OCI-LY3 (cell line): ENCODE results near the gene PRKAR2A.
A peak's percentile ranks its signal among the peaks of the same experiment; 100 is the strongest.
"Not testable (repeated sequence)": the region's sequence is repeated elsewhere in the genome, so short reads cannot be mapped to it uniquely, and the experiment has no call there.

Experiments used
- H2AFZ ChIP-seq: fragments of 200-600, 300-600 bp; shearing (Covaris generic); 2 replicates; pipeline ENCODE4 v1.6.0; 2014; ENCODE audit warnings: antibody characterized with exemption, low read depth, low read length
- H3K27ac ChIP-seq: fragments of 200-600, 300-600 bp; sonication (generic); 2 replicates; pipeline ENCODE4 v1.5.1; 2014; ENCODE audit warnings: mild to moderate bottlenecking, low read length, moderate library complexity, mixed read lengths
- H3K27me3 ChIP-seq: fragments of 200-600, 300-600 bp; sonication (generic); 2 replicates; pipeline ENCODE4 v1.6.1; 2014; ENCODE audit warnings: low read depth, low read length, mixed read lengths
- H3K36me3 ChIP-seq: fragments of 200-600, 300-600 bp; sonication (generic); replicated peaks from 2 replicates; pipeline ENCODE3; 2014; ENCODE audit warnings: low read depth, low read length, mixed read lengths
- H3K4me1 ChIP-seq: fragments of 300-600, 200-600 bp; sonication (generic); 2 replicates; pipeline ENCODE4 v1.6.1; 2014; ENCODE audit warnings: low read length, mixed read lengths
- H3K4me2 ChIP-seq: fragments of 200-600, 300-600 bp; sonication (generic); 2 replicates; pipeline ENCODE4 v1.6.1; 2014; ENCODE audit warnings: low read length, mixed read lengths
- H3K4me3 ChIP-seq: fragments of 300-600, 200-600 bp; sonication (generic); 2 replicates; pipeline ENCODE4 v1.5.1; 2014; ENCODE audit warnings: antibody characterized with exemption, mild to moderate bottlenecking, low read length, moderate library complexity
- H3K79me2 ChIP-seq: fragments of 300-600, 200-600 bp; shearing (Covaris generic); 2 replicates; pipeline ENCODE4 v1.6.1; 2014; ENCODE audit warnings: mild to moderate bottlenecking, low read length, mixed read lengths
- H3K9ac ChIP-seq: fragments of 300-600, 200-600 bp; shearing (Covaris generic); 2 replicates; pipeline ENCODE4 v1.6.0; 2014; ENCODE audit warnings: mild to moderate bottlenecking, low read length, moderate library complexity
- H3K9me3 ChIP-seq: fragments of 200-600, 300-600 bp; shearing (Covaris generic); 2 replicates; pipeline ENCODE4 v1.6.1; 2014; ENCODE audit warnings: low read length, mixed read lengths; ENCODE audit not compliant: insufficient read depth
- H4K20me1 ChIP-seq: fragments of 200-600, 300-600 bp; sonication (generic); 2 replicates; pipeline ENCODE4 v1.6.1; 2016; ENCODE audit warnings: low read length, mixed read lengths; ENCODE audit not compliant: insufficient read depth
- EZH2phosphoT487 ChIP-seq: fragments of 200-600 bp; shearing (Covaris generic); IDR thresholded peaks from 2 replicates; pipeline ENCODE4 v1.6.1; 2018; ENCODE audit warnings: antibody characterized with exemption, mixed run types, low read depth
- TF ChIP-seq, protein P1 (sequence below): fragments of 200-600, 300-600 bp; sonication (generic); IDR thresholded peaks from 2 replicates; pipeline ENCODE4 v1.5.1; 2014; ENCODE audit warnings: antibody characterized with exemption, low read length, low read depth

The PRKAR2A gene

DNA sequence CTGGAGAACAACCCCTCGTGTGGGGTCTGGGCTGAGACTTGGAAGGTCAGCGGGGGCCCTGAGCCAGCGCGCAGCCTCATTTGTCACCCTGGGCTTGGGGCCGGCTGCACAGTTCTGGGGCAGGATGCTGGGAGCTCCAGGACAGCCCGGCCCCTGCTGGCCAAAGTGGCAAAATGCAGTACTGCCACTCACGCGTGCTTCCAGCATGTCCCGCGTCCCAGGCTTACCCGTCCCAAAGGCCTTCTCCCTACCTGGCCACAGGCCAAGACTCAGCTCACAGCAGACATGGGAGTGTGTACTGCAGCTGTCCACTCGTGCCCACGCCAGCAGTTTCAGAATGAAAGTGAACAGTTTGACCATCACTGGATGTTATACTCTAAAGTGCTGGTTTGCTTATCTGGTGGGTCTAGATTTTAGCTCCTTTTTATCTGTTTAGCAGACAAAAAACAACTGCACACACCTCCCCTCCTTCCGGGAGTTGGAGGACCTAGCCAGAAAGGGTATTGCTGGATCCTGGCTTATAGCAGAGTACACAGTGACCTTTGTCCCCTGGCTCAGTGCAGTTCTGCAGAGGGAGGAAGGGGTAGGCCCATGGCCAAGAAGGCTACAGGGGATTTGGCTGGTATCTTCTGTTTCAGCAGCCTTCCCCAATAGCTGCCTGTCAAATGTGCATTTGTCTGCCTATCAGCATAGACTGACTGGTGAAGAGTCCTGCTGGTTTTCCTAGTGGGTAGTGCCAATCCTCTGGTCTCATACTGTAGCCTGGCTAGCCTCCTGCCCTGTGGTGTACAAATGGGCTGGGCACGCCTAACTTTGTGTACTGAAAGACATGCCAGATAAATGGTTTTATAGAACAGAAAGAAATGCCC, 107.5 kb downstream of the PRKAR2A start:
- TF ChIP-seq, protein P1, sequence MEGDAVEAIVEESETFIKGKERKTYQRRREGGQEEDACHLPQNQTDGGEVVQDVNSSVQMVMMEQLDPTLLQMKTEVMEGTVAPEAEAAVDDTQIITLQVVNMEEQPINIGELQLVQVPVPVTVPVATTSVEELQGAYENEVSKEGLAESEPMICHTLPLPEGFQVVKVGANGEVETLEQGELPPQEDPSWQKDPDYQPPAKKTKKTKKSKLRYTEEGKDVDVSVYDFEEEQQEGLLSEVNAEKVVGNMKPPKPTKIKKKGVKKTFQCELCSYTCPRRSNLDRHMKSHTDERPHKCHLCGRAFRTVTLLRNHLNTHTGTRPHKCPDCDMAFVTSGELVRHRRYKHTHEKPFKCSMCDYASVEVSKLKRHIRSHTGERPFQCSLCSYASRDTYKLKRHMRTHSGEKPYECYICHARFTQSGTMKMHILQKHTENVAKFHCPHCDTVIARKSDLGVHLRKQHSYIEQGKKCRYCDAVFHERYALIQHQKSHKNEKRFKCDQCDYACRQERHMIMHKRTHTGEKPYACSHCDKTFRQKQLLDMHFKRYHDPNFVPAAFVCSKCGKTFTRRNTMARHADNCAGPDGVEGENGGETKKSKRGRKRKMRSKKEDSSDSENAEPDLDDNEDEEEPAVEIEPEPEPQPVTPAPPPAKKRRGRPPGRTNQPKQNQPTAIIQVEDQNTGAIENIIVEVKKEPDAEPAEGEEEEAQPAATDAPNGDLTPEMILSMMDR, result peak; percentile 66
- TF ChIP-seq EZH2phosphoT487, result no peak
- Histone ChIP-seq H3K36me3 (peaks cover 1% of the 10 kb centered on the region), H4K20me1 (no peaks in the 10 kb centered on the region), H3K27ac (no peak overlapping the region), H3K9ac (no peak overlapping the region), H3K4me1 (no peaks in the 10 kb centered on the region), H2AFZ (peak overlapping the region; percentile 26; the same call in 1 of the 2 replicates), H3K4me2 (peak overlapping the region; percentile 51), H3K27me3 (no peaks in the 10 kb centered on the region), H3K79me2 (no peaks in the 10 kb centered on the region), H3K9me3 (no peaks in the 10 kb centered on the region), H3K4me3 (no peak overlapping the region)

DNA sequence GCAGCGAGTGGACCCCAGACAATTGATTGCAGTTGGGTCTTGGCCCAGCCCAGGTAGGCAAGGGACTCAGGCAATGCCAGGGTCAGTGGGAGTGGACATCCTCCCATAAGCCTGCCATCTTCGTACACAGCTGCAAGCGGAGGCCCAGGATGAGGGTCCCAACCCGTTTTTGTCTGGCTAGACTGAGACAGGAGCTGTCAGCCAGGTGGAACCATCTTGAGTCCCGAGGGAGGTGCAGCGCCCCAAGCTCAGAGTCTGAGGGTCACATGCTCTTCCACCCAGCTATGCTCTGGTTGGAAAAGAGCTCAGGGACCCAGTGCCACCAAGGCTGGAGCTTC, 108.1 kb downstream of the PRKAR2A start:
- H3K27me3 ChIP-seq, result no peaks in the 10 kb centered on the region
- H4K20me1 ChIP-seq, result no peaks in the 10 kb centered on the region
- TF ChIP-seq EZH2phosphoT487, result no peak
- TF ChIP-seq, protein P1, result no peak
- no peaks in the 10 kb centered on the region for H3K9me3 ChIP-seq
- H3K4me1 ChIP-seq, result no peaks in the 10 kb centered on the region
- H3K27ac ChIP-seq, result no peak overlapping the region
- H3K36me3 ChIP-seq, result no peaks in the 10 kb centered on the region
- H3K4me3 ChIP-seq, result no peak overlapping the region
- H3K4me2 ChIP-seq, result peak overlapping the region; percentile 51
- no peaks in the 10 kb centered on the region for H3K79me2 ChIP-seq
- H2AFZ ChIP-seq, result no peak overlapping the region
- no peak overlapping the region for H3K9ac ChIP-seq

DNA sequence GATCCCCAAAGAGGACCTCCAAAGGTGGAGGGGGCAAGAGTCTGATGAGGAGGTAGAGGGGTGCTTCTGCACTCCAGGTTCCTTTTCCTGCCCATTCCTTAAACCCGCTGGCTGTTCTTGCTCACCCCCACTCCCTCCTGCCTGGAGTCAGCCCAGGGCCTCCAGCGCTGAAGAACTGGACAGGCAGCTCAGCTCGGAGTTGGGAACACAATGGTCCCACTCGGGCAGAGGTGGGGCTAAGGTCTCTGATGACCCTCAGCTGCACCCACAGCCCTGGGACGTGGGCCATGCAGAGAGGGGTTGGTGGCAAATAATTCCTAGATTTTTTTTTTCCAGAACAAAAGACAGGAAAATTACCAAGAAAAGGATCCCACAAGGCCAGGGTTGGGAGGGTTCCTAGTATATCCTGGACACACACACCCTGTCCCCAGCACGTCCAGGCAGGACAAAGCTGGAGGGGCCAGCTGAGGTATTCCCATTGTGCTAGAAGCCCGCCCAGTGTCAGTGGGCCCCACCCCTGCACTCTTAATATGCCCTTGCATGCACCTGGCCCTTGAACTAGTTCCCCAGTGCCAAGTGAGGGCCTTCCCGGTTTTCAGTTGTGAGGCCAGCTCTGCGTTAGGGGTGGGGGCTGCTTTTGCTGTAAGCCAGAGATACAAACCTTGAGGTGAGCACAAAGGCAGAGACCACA, 108.6 kb downstream of the PRKAR2A start:
- TF ChIP-seq, protein P1, result no peak
- TF ChIP-seq EZH2phosphoT487, result no peak
- Histone ChIP-seq H3K4me2 (no peak overlapping the region), H3K27me3 (no peaks in the 10 kb centered on the region), H3K9ac (no peak overlapping the region), H4K20me1 (no peaks in the 10 kb centered on the region), H3K79me2 (no peaks in the 10 kb centered on the region), H3K36me3 (no peaks in the 10 kb centered on the region), H3K4me1 (no peaks in the 10 kb centered on the region), H3K9me3 (no peaks in the 10 kb centered on the region), H3K27ac (no peak overlapping the region), H2AFZ (no peak overlapping the region), H3K4me3 (no peak overlapping the region)

DNA sequence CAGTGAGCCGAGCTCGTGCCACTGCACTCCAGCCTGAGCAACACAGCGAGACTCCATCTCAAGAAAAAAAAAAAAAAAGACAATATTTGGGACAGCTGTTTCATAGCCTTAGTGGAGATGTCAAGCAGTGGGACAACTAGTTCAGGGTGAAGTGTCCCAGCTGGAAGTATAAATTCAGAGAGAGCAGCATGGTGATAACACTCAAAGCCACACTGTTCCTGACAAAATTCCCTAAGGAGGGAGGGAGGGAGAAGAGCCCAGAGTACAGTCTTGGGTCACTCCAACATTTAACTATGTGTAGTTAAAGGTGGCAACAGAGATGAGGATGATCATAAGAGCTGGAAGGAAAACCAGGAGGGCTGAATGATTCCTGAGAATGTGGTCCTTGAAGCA, 109.5 kb downstream of the PRKAR2A start:
- H3K79me2 ChIP-seq, result no peaks in the 10 kb centered on the region
- H3K4me2 ChIP-seq, result no peak overlapping the region
- H2AFZ ChIP-seq, result no peak overlapping the region
- no peak overlapping the region for H3K9ac ChIP-seq
- no peaks in the 10 kb centered on the region for H3K36me3 ChIP-seq
- no peaks in the 10 kb centered on the region for H3K4me1 ChIP-seq
- no peak overlapping the region for H3K4me3 ChIP-seq
- no peaks in the 10 kb centered on the region for H3K9me3 ChIP-seq
- H3K27ac ChIP-seq, result no peak overlapping the region
- no peaks in the 10 kb centered on the region for H3K27me3 ChIP-seq
- TF ChIP-seq, protein P1, result no peak
- no peak for TF ChIP-seq EZH2phosphoT487
- no peaks in the 10 kb centered on the region for H4K20me1 ChIP-seq

DNA sequence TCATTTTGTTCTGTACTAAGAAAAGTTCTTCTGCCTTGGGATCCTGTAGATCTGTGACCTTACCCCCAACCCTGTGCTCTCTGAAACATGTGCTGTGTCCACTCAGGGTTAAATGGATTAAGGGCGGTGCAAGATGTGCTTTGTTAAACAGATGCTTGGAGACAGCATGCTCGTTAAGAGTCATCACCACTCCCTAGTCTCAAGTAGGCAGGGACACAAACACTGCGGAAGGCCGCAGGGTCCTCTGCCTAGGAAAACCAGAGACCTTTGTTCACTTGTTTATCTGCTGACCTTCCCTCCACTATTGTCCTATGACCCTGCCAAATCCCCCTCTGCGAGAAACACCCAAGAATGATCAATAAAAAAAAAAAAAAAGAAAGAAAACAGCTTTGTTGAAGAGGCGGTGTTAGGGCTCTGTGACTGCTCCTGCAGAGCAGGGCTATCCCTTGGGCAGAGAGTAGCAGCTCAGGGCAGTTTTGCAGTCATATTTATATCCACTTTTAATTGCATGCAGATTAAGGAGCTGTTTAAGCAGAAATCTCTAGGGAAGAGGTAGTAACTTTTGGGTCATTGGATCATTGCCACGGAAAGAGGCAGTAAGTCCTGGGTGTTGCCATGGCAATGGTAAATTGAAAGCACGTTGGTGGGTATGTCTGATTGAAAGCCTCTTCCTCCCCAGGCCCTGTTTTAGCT, 112.5 kb downstream of the PRKAR2A start:
- H3K27me3 ChIP-seq, H3K27ac ChIP-seq, H3K4me2 ChIP-seq, H3K79me2 ChIP-seq, H3K9ac ChIP-seq, H2AFZ ChIP-seq, H3K4me3 ChIP-seq, H3K9me3 ChIP-seq, H4K20me1 ChIP-seq, H3K4me1 ChIP-seq, H3K36me3 ChIP-seq: not testable (repeated sequence)

DNA sequence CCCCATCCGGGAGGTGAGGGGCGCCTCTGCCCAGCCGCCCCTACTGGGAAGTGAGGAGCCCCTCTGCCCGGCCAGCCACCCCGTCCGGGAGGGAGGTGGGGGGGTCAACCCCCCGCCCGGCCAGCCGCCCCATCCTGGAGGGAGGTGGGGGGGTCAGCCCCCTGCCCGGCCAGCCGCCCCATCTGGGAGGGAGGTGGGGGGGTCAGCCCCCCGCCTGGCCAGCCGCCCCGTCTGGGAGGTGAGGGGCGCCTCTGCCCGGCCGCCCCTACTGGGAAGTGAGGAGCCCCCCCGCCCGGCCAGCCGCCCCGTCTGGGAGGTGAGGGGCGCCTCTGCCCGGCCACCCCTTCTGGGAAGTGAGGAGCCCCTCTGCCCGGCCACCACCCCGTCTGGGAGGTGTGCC, 113.1 kb downstream of the PRKAR2A start:
- not testable (repeated sequence) for H3K4me1 ChIP-seq, H3K36me3 ChIP-seq, H3K27me3 ChIP-seq, H3K9me3 ChIP-seq, H3K79me2 ChIP-seq, H3K9ac ChIP-seq, H3K4me2 ChIP-seq, H4K20me1 ChIP-seq, H3K27ac ChIP-seq, H2AFZ ChIP-seq, H3K4me3 ChIP-seq
